GM21381 (cell line): ENCODE measurements around the gene PFN4.
"Not testable (repeated sequence)": the region's sequence is repeated elsewhere in the genome, so short reads cannot be mapped to it uniquely, and the experiment has no call there.

Source experiments
- ATAC-seq: cut with Tn5 transposase; IDR thresholded peaks from one replicate; pipeline ENCODE4 v1.9.1; 2021; ENCODE audit warnings: mild to moderate bottlenecking, moderate library complexity; ENCODE audit not compliant: unreplicated experiment

The PFN4 gene

GRCh38 chr2:24115057-24115456 is 8.1 kb downstream of the PFN4 start:
- ATAC-seq, result no peak

GRCh38 chr2:24111407-24111901 is 11.7 kb downstream of the PFN4 start:
- no peak for ATAC-seq

- ATAC-seq, result no peak
Measured at GRCh38 chr2:24110660-24111303, 12.4 kb downstream of the PFN4 start.

- ATAC-seq, result not testable (repeated sequence)
Measured at GRCh38 chr2:24109431-24109830, 13.7 kb downstream of the PFN4 start.

- no peak for ATAC-seq
Measured at GRCh38 chr2:24107336-24107735, 15.8 kb downstream of the PFN4 start.

- ATAC-seq, result no peak
Measured at GRCh38 chr2:24106786-24107185, 16.3 kb downstream of the PFN4 start.

GRCh38 chr2:24105816-24106215 is 17.3 kb downstream of the PFN4 start:
- ATAC-seq, result no peak

GRCh38 chr2:24104906-24105305 is 18.2 kb downstream of the PFN4 start:
- ATAC-seq, result no peak

GRCh38 chr2:24104110-24104650 is 19.0 kb downstream of the PFN4 start:
- no peak for ATAC-seq

GRCh38 chr2:24102677-24103076 is 20.5 kb downstream of the PFN4 start:
- ATAC-seq, result no peak

- no peak for ATAC-seq
Measured at GRCh38 chr2:24101992-24102391, 21.1 kb downstream of the PFN4 start.

- ATAC-seq, result not testable (repeated sequence)
Measured at GRCh38 chr2:24100732-24101131, 22.4 kb downstream of the PFN4 start.

- ATAC-seq, result not testable (repeated sequence)
Measured at GRCh38 chr2:24095171-24095677, 27.9 kb downstream of the PFN4 start.

- not testable (repeated sequence) for ATAC-seq
Measured at GRCh38 chr2:24093270-24093669, 29.9 kb downstream of the PFN4 start.

GRCh38 chr2:24088821-24089359 is 34.2 kb downstream of the PFN4 start:
- ATAC-seq, result no peak

- no peak for ATAC-seq
Measured at GRCh38 chr2:24087032-24087431, 36.1 kb downstream of the PFN4 start.

GRCh38 chr2:24086241-24086640 is 36.9 kb downstream of the PFN4 start:
- no peak for ATAC-seq

GRCh38 chr2:24085200-24085489 is 38.0 kb downstream of the PFN4 start:
- no peak for ATAC-seq

- peak; percentile 81 for ATAC-seq
Measured at GRCh38 chr2:24084386-24085199, 38.5 kb downstream of the PFN4 start, which contains the start of gene TP53I3. TP53I3 (minus strand) TSS chr2:24084834; CDS start chr2:24084326, 508 bp downstream.

- ATAC-seq, result peak; percentile 78
Measured at GRCh38 chr2:24083567-24084385, 39.4 kb downstream of the PFN4 start.
